OCI-LY7 (cell line): ENCODE measurements around the gene CALN1. TPM values are rescaled to one million over a fixed set of nuclear protein-coding genes. Genes with fewer than 3 reads are reported as not detected.

Experiments used
- BruUV-seq: library from RNA; stranded (reverse); fragments of 400-500 nt; replicated peaks from 2 replicates; lab custom pipeline; 2021; lab: Mats Ljungman, UMichigan
- CTCF ChIA-PET: fragments of 300-600 bp; sonication (Branson Sonifier 250); formaldehyde crosslinking; loops from one replicate; lab custom pipeline; 2022; ENCODE audit warnings: antibody characterized with exemption; ENCODE audit not compliant: unreplicated experiment; lab: Charles Lee
- POLR2A ChIA-PET: fragments of 300-600 bp; sonication (Branson Sonifier 250); formaldehyde crosslinking; loops from one replicate; lab custom pipeline; 2022; ENCODE audit warnings: antibody characterized with exemption; lab: Charles Lee
- DNase-seq: peaks from one replicate; pipeline ENCODE4 v3.0.0-alpha.2; 2015; ENCODE audit warnings: low spot score
- H2AFZ ChIP-seq: fragments of 200-600 bp; sonication (generic), shearing (Covaris generic); 2 replicates; pipeline ENCODE4 v1.6.1; 2014; ENCODE audit warnings: mild to moderate bottlenecking, antibody characterized with exemption, low read length, moderate library complexity
- H3K27ac ChIP-seq: fragments of 200-600 bp; sonication (generic); 2 replicates; pipeline ENCODE4 v1.5.1; 2014; ENCODE audit warnings: mixed run types, low read depth, mild to moderate bottlenecking, moderate library complexity, low read length, inconsistent platforms; ENCODE audit not compliant: poor library complexity, severe bottlenecking
- H3K36me3 ChIP-seq: fragments of 200-600 bp; sonication (generic); 2 replicates; pipeline ENCODE4 v1.6.1; 2014; ENCODE audit warnings: mild to moderate bottlenecking, antibody characterized with exemption, low read length, moderate library complexity, mixed read lengths; ENCODE audit not compliant: insufficient read depth
- H3K4me1 ChIP-seq: fragments of 200-600 bp; sonication (generic); 2 replicates; pipeline ENCODE4 v1.5.1; 2014; ENCODE audit warnings: mild to moderate bottlenecking, low read length; ENCODE audit not compliant: insufficient read depth, poor library complexity, severe bottlenecking
- H3K4me2 ChIP-seq: fragments of 200-600 bp; sonication (generic); 2 replicates; pipeline ENCODE4 v1.6.1; 2014; ENCODE audit warnings: mild to moderate bottlenecking, low read length
- H3K4me3 ChIP-seq: fragments of 200-600 bp; sonication (generic); 2 replicates; pipeline ENCODE4 v1.5.1; 2014; ENCODE audit warnings: mild to moderate bottlenecking, low read depth, low read length; ENCODE audit not compliant: poor library complexity, severe bottlenecking
- H3K79me2 ChIP-seq: fragments of 200-600 bp; sonication (generic); 2 replicates; pipeline ENCODE4 v1.6.1; 2016; ENCODE audit warnings: low read depth, mild to moderate bottlenecking, low read length, moderate library complexity, mixed read lengths; ENCODE audit not compliant: insufficient read depth
- H3K9me2 ChIP-seq: fragments of 200-600 bp; sonication (generic); 2 replicates; pipeline ENCODE4 v1.6.1; 2016; ENCODE audit warnings: mild to moderate bottlenecking, low read length, mixed read lengths; ENCODE audit not compliant: insufficient read depth
- H3K9me3 ChIP-seq: fragments of 200-600 bp; sonication (generic); 2 replicates; pipeline ENCODE4 v1.6.1; 2014; ENCODE audit warnings: mild to moderate bottlenecking, mixed run types, low read length, mixed read lengths
- H4K20me1 ChIP-seq: fragments of 200-600 bp; sonication (generic); 2 replicates; pipeline ENCODE4 v1.6.1; 2014; ENCODE audit warnings: mild to moderate bottlenecking, antibody characterized with exemption, low read length, moderate library complexity, mixed read lengths; ENCODE audit not compliant: insufficient read depth
- CTCF ChIP-seq: fragments of 200-600 bp; sonication (generic); conservative IDR thresholded peaks from 2 replicates; pipeline ENCODE4 v1.5.1; 2014; ENCODE audit warnings: mild to moderate bottlenecking, antibody characterized with exemption, low read length, moderate library complexity, mixed read lengths
- EZH2phosphoT487 ChIP-seq: fragments of 200-600 bp; sonication (generic); IDR thresholded peaks from 2 replicates; pipeline ENCODE4 v1.6.1; 2018; ENCODE audit warnings: low read depth, borderline replicate concordance, mild to moderate bottlenecking, mixed run types, antibody characterized with exemption, low read length, moderate library complexity, mixed read lengths
- intact Hi-C: fragments of 100-400 bp; cut with micrococcal nuclease; formaldehyde crosslinking; loops from one replicate; pipeline ENCODE4 v1.10.0; 2022; ENCODE audit not compliant: unreplicated experiment
- total RNA-seq, 2 experiments: library from RNA; depleted of rRNA in 1 of 2; stranded (reverse); fragments of >200 nt in 1 of 2; shearing (Covaris generic) in 1 of 2; gene quantifications; 2 replicates each; pipeline ENCODE4 v1.2.3, GENCODE V29; 2014 to 2022

Gene CALN1
- total RNA-seq, 2 experiments from 2014 or later: not detected

- Histone ChIP-seq H3K9me2 (no peaks in the 10 kb centered on the region), H3K4me3 (no peak overlapping the region)
- intact Hi-C loops: no loop called here
Observed at GRCh38 chr7:72127136-72127535, 285.0 kb downstream of the CALN1 start.

GRCh38 chr7:72123913-72124312 lies 288.2 kb downstream of the CALN1 start:
- intact Hi-C loops: no loop called here
- H3K4me1 ChIP-seq: no peaks in the 10 kb centered on the region
- H4K20me1 ChIP-seq: no peaks in the 10 kb centered on the region
- H3K9me2 ChIP-seq: no peaks in the 10 kb centered on the region
- no peak overlapping the region for H2AFZ ChIP-seq
- H3K9me3 ChIP-seq: no peaks in the 10 kb centered on the region
- DNase-seq: no peak
- TF ChIP-seq CTCF: no peak
- TF ChIP-seq EZH2phosphoT487: no peak
- no TSS peak for BruUV-seq
- H3K36me3 ChIP-seq: no peaks in the 10 kb centered on the region
- H3K4me3 ChIP-seq: no peak overlapping the region
- no peak overlapping the region for H3K4me2 ChIP-seq
- H3K27ac ChIP-seq: no peak overlapping the region
- CTCF ChIA-PET: no interaction called here
- no peaks in the 10 kb centered on the region for H3K79me2 ChIP-seq
- POLR2A ChIA-PET: no interaction called here

More at GRCh38 chr7:72127136-72127535, 285.0 kb downstream of the CALN1 start:
- no peaks in the 10 kb centered on the region for H3K79me2 ChIP-seq
- no peaks in the 10 kb centered on the region for H3K36me3 ChIP-seq
- H3K27ac ChIP-seq: no peak overlapping the region
- no peaks in the 10 kb centered on the region for H4K20me1 ChIP-seq
- BruUV-seq: no TSS peak
- no peaks in the 10 kb centered on the region for H3K9me3 ChIP-seq
- DNase-seq: no peak
- H3K4me1 ChIP-seq: no peaks in the 10 kb centered on the region
- no peak overlapping the region for H2AFZ ChIP-seq
- TF ChIP-seq CTCF: no peak
- no peak for TF ChIP-seq EZH2phosphoT487
- POLR2A ChIA-PET: interaction anchor here (0.6 kb wide), 1 partner anchor 290 kb away, joined by 3 read pairs; no protein-coding TSS in a partner anchor
- no peak overlapping the region for H3K4me2 ChIP-seq
- CTCF ChIA-PET: no interaction called here

GRCh38 chr7:72118366-72118765 lies 293.8 kb downstream of the CALN1 start:
- intact Hi-C loops: no loop called here
- no peaks in the 10 kb centered on the region for H4K20me1 ChIP-seq
- no peaks in the 10 kb centered on the region for H3K36me3 ChIP-seq
- no peaks in the 10 kb centered on the region for H3K9me3 ChIP-seq
- no peak overlapping the region for H3K27ac ChIP-seq
- H3K9me2 ChIP-seq: no peaks in the 10 kb centered on the region
- H3K4me1 ChIP-seq: no peaks in the 10 kb centered on the region
- POLR2A ChIA-PET: no interaction called here
- TF ChIP-seq EZH2phosphoT487 (no peak), CTCF (no peak)
- H3K4me2 ChIP-seq: no peak overlapping the region
- no peak for DNase-seq
- H3K4me3 ChIP-seq: no peak overlapping the region
- no peak overlapping the region for H2AFZ ChIP-seq
- H3K79me2 ChIP-seq: no peaks in the 10 kb centered on the region
- no TSS peak for BruUV-seq
- CTCF ChIA-PET: no interaction called here
